Stimulated activated CD4-positive, alpha-beta T cell treated with anti-CD3 and anti-CD28 coated beads, TNF-alpha, amount 100 ng/mL, for 24 hours (primary cell): Measurements from ENCODE around the gene NACAD.

Experiments
- DNase-seq, 3 experiments: peaks; one replicate each; pipeline ENCODE4 v3.0.0-alpha.2; 2020; ENCODE audit warnings: low read depth in 3 of 3

Gene NACAD

DNA sequence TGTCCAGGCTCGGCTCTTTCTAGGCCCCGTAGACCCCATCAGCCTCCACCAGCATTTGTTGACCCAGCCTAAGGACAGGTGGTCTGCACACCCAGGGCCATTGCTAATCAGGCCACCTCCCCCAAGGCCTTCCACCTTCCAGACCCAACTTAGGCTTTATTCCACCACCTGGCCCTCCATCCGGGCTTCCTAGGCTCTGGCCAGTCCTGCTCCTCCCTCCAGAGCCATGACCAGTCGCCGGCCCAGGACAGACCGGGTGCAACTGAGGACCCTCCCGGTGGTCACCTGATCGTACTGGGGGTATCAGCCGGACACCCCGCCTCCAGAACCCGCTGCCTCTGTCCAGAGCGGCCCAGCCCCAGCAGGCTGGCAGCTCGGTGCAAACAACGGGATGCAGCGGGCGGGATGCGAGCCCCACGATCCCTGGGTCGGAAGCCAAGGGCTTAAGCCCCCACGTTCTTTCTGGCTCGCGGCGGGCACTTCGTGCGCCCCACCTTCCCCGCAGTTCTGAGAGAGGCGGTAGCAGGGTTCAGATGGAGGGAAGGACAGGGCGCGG, 545 bp downstream of the NACAD start:
- DNase-seq: no peak

- no peak for DNase-seq
These were observed 1.2 kb downstream of the NACAD start for GRCh38 chr7:45087301-45088145.

- DNase-seq: no peak
These were observed 2.3 kb downstream of the NACAD start for GRCh38 chr7:45086331-45087065.

GRCh38 chr7:45085619-45086200, 3.1 kb downstream of the NACAD start:
- no peak for DNase-seq

GRCh38 chr7:45084901-45085618, 3.7 kb downstream of the NACAD start:
- DNase-seq: no peak

DNA sequence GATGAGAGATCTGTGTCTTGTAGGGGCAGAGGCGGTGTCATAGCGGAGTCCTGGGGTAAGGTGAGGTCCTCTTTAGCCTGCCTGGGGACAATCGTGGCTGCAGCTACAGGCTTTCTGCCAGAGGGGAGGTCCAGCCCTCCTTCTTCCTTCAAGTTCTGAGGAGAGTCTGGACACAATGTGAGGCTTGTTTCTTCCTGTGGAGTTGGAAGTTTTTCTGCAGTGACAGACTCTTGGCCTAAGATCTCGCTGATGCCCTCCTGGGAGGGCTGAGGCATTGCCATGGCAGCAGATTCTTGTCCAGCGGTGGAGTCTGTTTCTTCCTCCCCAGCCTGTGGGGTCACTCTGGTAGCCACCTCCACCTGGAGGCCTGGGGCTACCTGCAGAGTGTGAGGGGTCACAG, 4.4 kb downstream of the NACAD start:
- DNase-seq: no peak

DNA sequence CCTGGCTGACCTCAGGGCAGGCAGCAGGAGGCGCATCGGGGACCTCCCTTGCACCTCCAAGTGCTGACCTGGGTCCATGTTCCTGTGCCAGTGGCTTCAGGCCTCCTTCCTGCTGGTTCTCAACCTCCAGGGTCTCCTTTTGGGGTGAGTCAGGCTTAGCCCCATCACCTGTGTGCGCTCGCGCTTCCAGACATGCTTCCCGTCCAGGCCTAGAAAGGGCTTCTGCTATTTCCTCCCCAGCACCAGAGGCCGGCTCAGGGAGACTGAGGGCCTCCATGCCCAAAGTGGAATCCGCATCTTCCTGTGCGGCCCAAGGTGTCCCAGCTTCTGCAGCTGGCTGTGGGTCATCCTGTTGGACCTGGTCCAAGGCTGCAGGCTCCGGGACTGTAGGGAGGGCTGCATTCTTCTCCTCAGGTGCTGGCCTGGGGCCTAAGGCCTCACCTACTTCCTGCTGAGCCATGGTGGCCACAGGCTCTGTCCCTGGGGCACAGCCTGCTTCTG, 5.9 kb downstream of the NACAD start:
- DNase-seq: no peak

- DNase-seq: no peak
These were observed 6.5 kb downstream of the NACAD start for GRCh38 chr7:45082031-45082830.

GRCh38 chr7:45081670-45081974, 7.1 kb downstream of the NACAD start:
- DNase-seq: no peak

DNA sequence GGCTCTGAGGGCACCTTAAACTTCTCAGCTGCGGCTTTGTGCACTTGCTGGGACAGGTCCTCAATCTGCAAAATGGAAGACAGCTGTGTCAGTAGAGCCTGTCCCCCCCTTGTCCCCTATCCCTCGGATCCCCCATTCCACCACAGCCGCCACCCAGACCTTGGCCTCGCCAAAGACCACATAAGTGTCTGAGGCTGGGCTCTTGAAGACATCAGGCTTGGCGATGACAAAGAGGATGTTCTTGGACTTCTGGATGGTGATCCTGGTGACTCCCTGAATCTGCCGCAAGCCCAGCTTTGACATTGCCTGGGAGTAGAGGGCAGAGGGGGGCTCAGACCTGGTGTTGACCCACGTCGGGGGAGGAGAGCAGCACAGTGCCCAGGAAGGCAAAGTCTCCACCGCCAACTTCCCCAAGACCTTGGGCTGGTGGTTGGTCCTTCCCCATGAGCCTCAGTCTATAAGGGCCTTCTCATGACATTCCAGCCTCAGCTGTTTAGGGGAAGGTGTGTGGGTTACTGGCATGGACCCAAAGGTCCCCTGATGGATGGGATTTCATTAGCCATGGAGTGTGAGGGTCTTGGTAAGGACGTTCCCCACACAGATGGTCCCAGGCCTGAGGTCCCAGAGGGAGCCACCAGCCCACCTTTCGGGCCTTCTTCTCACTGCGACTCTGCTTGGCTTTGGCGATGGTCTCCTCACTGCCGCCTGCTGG, 7.7 kb downstream of the NACAD start:
- no peak for DNase-seq

GRCh38 chr7:45080265-45080957, 8.4 kb downstream of the NACAD start:
- no peak for DNase-seq

DNA sequence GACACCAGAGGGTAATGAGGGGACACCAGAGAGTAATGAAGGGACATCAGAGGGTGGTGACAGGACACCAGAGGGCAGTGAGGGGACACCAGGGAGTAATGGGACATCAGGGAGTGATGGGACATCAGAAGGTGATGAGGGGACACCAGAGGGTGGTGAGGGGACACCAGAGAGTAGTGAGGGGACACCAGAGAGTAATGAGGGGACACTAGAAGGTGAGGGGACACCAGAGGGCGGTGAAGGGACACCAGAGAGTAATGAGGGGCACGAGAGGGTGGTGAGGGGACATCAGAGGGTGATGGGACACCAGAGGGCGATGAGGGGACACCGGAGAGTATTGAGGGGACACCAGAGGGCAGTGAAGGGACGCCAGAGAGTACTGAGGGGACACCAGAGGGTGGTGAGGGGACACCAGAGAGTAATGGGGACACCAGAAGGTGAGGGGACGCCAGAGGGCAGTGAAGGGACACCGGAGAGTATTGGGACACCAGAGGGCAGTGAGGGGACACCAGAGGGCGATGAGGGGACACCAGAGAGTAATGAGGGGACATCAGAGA, 10.6 kb downstream of the NACAD start:
- DNase-seq: no peak

DNA sequence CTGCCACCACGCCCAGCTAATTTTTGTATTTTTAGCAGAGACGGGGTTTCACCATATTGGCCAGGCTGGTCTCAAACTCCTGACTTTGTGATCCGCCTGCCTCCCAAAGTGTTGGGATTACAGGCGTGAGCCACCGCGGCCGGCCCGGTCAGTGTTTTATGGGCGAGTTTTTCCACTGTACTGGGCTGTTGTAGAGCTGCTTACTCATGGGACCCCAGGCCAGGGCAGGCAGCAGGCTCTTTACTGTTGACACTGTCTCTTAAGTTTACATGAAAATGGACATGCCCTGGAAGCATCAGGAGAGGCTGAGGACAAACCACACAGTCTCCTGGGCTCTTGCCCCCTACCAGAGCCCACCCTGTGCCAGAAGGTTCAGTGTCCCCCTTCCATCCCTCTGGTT, 11.2 kb downstream of the NACAD start:
- no peak for DNase-seq

GRCh38 chr7:45076946-45077345, 11.8 kb downstream of the NACAD start:
- no peak for DNase-seq

GRCh38 chr7:45075871-45076796, 12.6 kb downstream of the NACAD start:
- DNase-seq: no peak

- no peak for DNase-seq
These were observed 13.5 kb downstream of the NACAD start for GRCh38 chr7:45075355-45075644.

DNA sequence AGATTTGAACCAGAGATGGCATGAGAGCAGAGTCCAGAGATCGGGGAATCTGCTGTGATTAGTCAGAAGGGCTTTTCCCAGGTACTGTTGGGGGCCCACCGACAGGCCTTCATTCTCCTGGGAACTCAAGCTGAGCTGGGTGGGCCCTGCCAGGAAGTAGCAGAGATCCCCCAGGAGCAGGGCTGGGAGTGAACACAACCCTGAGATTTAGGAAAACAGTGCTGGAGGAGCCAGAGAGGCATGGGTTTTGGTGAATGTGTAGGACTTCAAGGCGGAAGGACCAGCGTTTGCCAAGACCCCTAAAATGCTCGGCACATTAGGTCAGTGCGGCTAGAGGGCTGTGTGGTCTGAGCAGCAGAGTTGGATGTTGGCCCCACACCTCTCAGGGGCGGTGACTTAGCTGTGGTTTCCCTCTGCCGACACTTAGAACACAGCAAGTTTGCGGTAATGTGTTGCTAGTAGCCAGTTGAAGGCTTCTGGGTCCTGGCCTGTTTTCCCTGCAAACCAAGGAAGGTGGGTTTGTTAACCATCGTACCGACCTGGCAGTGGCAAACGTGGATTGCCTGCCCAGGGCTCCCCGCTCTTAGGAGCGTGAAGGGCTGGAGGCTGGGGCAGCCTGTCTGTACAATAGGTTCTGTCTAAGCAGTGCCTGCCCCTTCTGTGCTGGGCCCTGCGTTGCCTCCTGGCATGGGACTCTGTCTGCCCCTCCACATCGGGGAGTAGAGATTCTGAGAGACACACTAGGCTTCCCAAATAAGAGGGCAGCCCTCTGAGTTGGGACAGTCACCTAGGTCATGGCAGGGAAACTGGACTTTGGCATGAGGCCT, 14.0 kb downstream of the NACAD start:
- DNase-seq: no peak
